Kidney (tissue), 14 donors: ENCODE data around the gene IQGAP3. TPM values are rescaled to one million over a fixed set of nuclear protein-coding genes. Genes with fewer than 3 reads are reported as not detected.

Experiments used
- DNase-seq, 5 donors: peaks; one replicate each; pipeline ENCODE4 v3.0.0-alpha.2; 2013 to 2020
- FAIRE-seq: peaks from 2 replicates; lab custom pipeline; 2012; peaks lifted over from hg19 to GRCh38; lab: Jason Lieb, UNC
- H3K27ac ChIP-seq, 2 donors: one replicate each; pipeline ENCODE4 v1.7.0; 2013; ENCODE audit warnings: low read depth in 2 of 2, low read length in 2 of 2, inconsistent platforms in 1 of 2
- H3K27me3 ChIP-seq: one replicate; pipeline ENCODE4 v1.7.1; 2013; ENCODE audit warnings: low read length, inconsistent platforms; ENCODE audit not compliant: control insufficient read depth, insufficient read depth
- H3K36me3 ChIP-seq, 3 donors: one replicate each; pipeline versions ENCODE4 v1.7.0 to v1.7.1; 2013; ENCODE audit warnings: low read length in 3 of 3, control low read depth in 1 of 3, inconsistent platforms in 1 of 3; ENCODE audit not compliant: insufficient read depth in 3 of 3, control insufficient read depth in 2 of 3
- H3K4me1 ChIP-seq, 3 donors: one replicate each; pipeline versions ENCODE4 v1.7.0 to v1.7.1; 2013; ENCODE audit warnings: low read length in 3 of 3, inconsistent platforms in 1 of 3, low read depth in 1 of 3; ENCODE audit not compliant: control insufficient read depth in 2 of 3, insufficient read depth in 2 of 3
- H3K4me3 ChIP-seq, 3 donors: one replicate each; pipeline versions ENCODE4 v1.7.0 to v1.8.1; 2013; ENCODE audit warnings: low read length in 3 of 3, control low read depth in 1 of 3, inconsistent platforms in 1 of 3
- H3K9ac ChIP-seq, 3 donors: one replicate each; pipeline versions ENCODE4 v1.7.0 to v1.7.1; 2013; ENCODE audit warnings: low read length in 3 of 3, control low read depth in 1 of 3, inconsistent platforms in 1 of 3
- H3K9me3 ChIP-seq, 3 donors: one replicate each; pipeline versions ENCODE4 v1.7.0 to v1.7.1; 2013; ENCODE audit warnings: low read length in 3 of 3, control low read depth in 1 of 3, inconsistent platforms in 1 of 3; ENCODE audit not compliant: control insufficient read depth in 2 of 3, insufficient read depth in 1 of 3
- intact Hi-C: fragments of 100-400 bp; cut with DNase I; formaldehyde crosslinking; loops from one replicate; pipeline ENCODE4 v1.11.1; 2022
- polyA plus RNA-seq: library from polyadenylated mRNA; stranded (reverse); fragments of 350-450 nt; fragmentation: Illumina TruSeq; extraction: RNeasy Lipid Tissue Mini Kit (QIAGEN cat#74804); gene quantifications from one replicate; pipeline ENCODE4 v1.2.3, GENCODE V29; 2014; ENCODE audit warnings: low read depth, low replicate concordance; ENCODE audit not compliant: insufficient read depth
- total RNA-seq: library from RNA; stranded (reverse); fragmentation: NEBNext Ultra II Directional; extraction: Animal tissue kit (Norgen Biotek cat#: 25700); gene quantifications from one replicate; pipeline ENCODE4 v1.2.1, GENCODE V29; 2021
- TF ChIP-seq, protein P1 (sequence below): IDR thresholded peaks from 3 replicates; pipeline ENCODE4 v1.5.1; 2012; ENCODE audit warnings: mild to moderate bottlenecking, moderate library complexity, borderline replicate concordance; ENCODE audit not compliant: insufficient read depth; ENCODE audit errors: extremely low read depth
- donor health status: control.
- donor health status: control.
- donor health status: control.
- donor health status: control.
- donor health status: control.
- donor health status: DM: yes; HTN: yes; CAD: no.
- donor health status: Normal renal cell carcinoma (clear cell type).

IQGAP3 gene
- total and polyA plus RNA-seq, 2 donors from 2014 or later: 0.13 to 1.7 TPM

DNA sequence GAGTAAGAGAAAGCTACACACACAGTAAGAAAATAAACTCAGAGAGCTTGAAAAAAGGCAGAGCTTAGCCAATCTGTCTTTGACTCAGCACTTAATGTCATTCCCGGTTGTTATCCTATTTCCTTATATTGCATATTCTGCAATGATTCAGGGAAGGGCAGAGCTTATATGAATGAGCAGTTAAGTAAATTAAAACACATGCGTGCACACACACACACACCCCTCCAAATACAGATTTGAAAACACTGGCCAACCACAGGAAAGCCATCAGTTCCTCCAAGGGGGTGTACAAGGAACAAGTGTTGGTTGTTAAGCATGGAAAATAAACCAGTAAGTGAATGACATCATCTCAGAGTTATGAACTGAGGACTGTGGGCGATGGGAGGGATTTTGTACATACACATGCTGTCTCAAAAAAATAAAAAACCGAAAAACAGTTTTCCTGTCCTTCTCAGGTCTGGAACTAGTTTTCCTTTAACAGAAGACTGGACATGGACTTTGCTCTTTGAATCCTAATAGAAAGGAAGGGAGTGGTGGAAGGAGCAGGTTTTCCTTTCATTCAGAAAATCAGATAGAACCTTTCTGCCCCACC, 1.0 kb downstream of the IQGAP3 start:
- intact Hi-C loops: no loop called here
- TF ChIP-seq, protein P1, sequence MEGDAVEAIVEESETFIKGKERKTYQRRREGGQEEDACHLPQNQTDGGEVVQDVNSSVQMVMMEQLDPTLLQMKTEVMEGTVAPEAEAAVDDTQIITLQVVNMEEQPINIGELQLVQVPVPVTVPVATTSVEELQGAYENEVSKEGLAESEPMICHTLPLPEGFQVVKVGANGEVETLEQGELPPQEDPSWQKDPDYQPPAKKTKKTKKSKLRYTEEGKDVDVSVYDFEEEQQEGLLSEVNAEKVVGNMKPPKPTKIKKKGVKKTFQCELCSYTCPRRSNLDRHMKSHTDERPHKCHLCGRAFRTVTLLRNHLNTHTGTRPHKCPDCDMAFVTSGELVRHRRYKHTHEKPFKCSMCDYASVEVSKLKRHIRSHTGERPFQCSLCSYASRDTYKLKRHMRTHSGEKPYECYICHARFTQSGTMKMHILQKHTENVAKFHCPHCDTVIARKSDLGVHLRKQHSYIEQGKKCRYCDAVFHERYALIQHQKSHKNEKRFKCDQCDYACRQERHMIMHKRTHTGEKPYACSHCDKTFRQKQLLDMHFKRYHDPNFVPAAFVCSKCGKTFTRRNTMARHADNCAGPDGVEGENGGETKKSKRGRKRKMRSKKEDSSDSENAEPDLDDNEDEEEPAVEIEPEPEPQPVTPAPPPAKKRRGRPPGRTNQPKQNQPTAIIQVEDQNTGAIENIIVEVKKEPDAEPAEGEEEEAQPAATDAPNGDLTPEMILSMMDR: no peak
- no peaks in the 10 kb centered on the region for H3K9me3 ChIP-seq
- H3K27ac ChIP-seq: no peak overlapping the region
- H3K4me1 ChIP-seq: peaks cover 0 to 2% (median 0%) of the 10 kb centered on the region in 3 donors
- FAIRE-seq (no peak), DNase-seq (peak in 2 of 5 donors; percentile 40 to 69)
- no peaks in the 10 kb centered on the region for H3K36me3 ChIP-seq
- H3K27me3 ChIP-seq: no peaks in the 10 kb centered on the region
- H3K4me3 ChIP-seq: peak overlapping the region in 1 of 3 donors; percentile 8
- H3K9ac ChIP-seq: peak overlapping the region in 1 of 3 donors; percentile 2

DNA sequence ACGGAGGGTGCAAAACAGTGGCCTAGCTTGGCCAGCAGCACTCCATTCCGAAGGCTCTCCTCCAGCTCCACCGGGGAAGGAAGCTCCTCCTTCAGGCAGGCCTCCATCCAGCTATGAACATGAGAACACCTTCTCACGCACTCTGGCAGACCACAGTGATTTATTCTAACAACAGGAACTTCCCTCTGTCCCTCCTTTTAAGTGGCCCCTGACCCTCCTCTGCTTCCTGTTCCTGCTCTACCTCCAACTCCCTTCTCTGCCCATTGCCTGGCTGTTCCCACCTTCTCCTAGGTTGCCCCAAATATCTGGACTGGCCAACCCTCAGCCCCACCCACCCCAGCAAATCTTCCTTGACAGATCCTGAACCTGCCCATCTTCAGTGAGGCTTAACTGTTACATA, 5.9 kb downstream of the IQGAP3 start:
- FAIRE-seq (no peak), DNase-seq (no peak)
- Histone ChIP-seq H3K9ac (no peak overlapping the region), H3K27ac (no peak overlapping the region), H3K9me3 (no peaks in the 10 kb centered on the region), H3K4me3 (no peak overlapping the region), H3K36me3 (no peaks in the 10 kb centered on the region), H3K27me3 (no peaks in the 10 kb centered on the region), H3K4me1 (no peaks in the 10 kb centered on the region)
- TF ChIP-seq, protein P1: no peak
- intact Hi-C loops: no loop called here

DNA sequence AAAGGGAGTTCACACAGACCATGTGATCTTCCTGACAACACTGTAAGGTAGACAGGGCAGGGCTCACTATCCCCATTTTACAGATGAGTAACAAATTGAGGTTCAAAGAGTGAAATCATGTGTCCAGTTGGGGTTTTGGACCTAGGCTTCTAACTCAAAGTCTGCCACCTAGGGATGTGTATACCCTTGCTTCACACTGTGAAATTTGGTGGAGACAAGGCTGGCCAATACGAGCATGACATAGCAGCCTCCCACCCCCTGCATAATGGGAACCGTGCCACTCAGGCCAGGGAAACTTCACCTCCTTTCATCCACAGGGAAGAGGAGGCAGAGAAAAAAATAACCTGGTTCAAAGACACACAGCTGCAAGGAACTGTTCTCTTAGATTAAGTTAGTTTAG, 6.8 kb downstream of the IQGAP3 start:
- no peak for DNase-seq
- intact Hi-C loops: no loop called here
- TF ChIP-seq, protein P1: no peak
- Histone ChIP-seq H3K27me3 (no peaks in the 10 kb centered on the region), H3K36me3 (no peaks in the 10 kb centered on the region), H3K9ac (no peak overlapping the region), H3K27ac (no peak overlapping the region), H3K4me3 (no peak overlapping the region), H3K9me3 (no peaks in the 10 kb centered on the region), H3K4me1 (no peaks in the 10 kb centered on the region)
- no peak for FAIRE-seq
